ENCODE results near the gene CHML.
"Not testable (repeated sequence)": the region's sequence is repeated elsewhere in the genome, so short reads cannot be mapped to it uniquely, and the experiment has no call there.

The CHML gene

DNA sequence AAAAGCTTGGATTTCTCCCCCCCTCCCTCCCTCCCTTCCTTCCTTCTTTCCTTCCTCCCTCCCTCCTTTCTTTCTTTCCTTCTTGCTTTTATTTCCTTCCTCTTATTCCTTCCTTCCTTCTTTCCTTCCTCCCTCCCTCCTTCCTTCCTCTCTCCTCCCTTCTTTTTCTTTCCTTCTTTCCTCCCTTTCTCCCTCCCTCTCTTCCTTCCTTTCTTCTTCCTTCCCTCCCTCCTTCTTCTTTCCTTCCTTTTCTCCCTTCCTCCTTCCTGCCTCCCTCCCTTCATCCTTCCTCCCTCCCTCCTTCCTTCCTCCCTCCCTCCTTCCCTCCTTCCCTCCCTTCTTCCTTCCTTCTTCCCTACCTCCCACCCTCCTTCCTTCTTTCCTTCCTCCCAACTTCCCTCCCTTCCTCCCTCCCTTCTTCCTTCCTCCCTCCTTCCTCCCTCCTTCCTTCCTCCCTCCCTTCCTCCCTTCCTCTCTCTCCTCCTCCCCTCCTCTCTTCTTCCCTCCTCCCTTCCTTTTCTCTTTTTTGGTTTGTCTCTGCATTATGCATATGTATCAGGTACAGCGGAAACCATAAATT, 34.7 kb upstream of the CHML start:
- no peaks in the 10 kb centered on the region for H3K36me3 ChIP-seq (ENCODE audit: control insufficient read depth in 5 of 5, insufficient read depth in 5 of 5, low read length in 5 of 5)
- H3K4me1 ChIP-seq (ENCODE audit: control insufficient read depth in 5 of 5, insufficient read depth in 5 of 5, low read length in 5 of 5) = no peaks in the 10 kb centered on the region
- H3K4me3 ChIP-seq (ENCODE audit: low read depth in 1 of 5, low read length in 5 of 5) = no peak overlapping the region
- H3K9ac ChIP-seq (ENCODE audit: low read length in 5 of 5) = no peak overlapping the region
- H3K9me3 ChIP-seq (ENCODE audit: control insufficient read depth in 5 of 5, low read length in 5 of 5) = no peaks in the 10 kb centered on the region
- no peak overlapping the region for H3K27ac ChIP-seq (ENCODE audit: low read depth, low read length)
- no peaks in the 10 kb centered on the region for H3K27me3 ChIP-seq (ENCODE audit: control insufficient read depth in 5 of 5, insufficient read depth in 4 of 5, low read length in 5 of 5)

DNA sequence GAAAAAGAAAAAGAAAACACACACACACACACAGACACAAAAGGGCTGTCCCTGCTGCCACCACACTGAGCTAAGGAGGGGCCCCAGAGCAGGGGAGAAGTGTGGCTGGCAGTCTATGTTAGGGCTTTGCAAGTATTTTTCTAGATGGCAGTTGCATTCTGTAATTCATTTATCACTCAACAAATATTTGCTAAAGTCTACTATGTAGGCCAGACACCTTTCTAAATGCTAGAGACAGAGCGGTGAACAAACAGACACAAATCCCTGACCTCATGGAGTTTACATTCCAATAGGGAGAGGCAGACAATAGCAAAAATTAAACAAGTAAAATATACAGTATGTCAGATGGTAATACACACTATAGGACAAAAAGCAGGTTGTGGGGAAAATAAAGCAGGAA, 32.1 kb upstream of the CHML start:
- Histone ChIP-seq H3K36me3 (ENCODE audit: control insufficient read depth in 5 of 5, insufficient read depth in 5 of 5, low read length in 5 of 5) (no peaks in the 10 kb centered on the region), H3K27ac (ENCODE audit: low read depth, low read length) (no peak overlapping the region), H3K4me3 (ENCODE audit: low read depth in 1 of 5, low read length in 5 of 5) (no peak overlapping the region), H3K9ac (ENCODE audit: low read length in 5 of 5) (no peak overlapping the region), H3K9me3 (ENCODE audit: control insufficient read depth in 5 of 5, low read length in 5 of 5) (no peaks in the 10 kb centered on the region), H3K4me1 (ENCODE audit: control insufficient read depth in 5 of 5, insufficient read depth in 5 of 5, low read length in 5 of 5) (no peaks in the 10 kb centered on the region), H3K27me3 (ENCODE audit: control insufficient read depth in 5 of 5, insufficient read depth in 4 of 5, low read length in 5 of 5) (no peaks in the 10 kb centered on the region)

DNA sequence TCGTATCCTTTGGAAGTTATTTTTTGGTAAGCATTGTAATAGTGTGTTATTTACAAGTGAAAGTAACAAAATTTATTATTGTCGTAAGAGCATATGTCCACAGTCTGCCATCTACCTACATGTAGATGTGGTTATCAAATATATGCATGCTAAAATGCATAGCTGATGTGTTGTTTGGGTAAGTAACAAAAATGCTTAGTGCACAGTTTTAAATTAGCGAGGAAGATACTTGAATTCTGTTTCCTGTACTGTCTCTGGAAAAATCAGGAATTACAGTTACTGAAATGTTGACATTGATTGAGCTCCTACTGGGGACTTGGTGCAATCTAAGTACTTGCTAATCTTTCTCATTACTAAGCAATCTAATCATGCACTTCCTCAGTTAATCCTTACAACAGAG, 26.2 kb upstream of the CHML start:
- Histone ChIP-seq H3K9me3 (ENCODE audit: control insufficient read depth in 5 of 5, low read length in 5 of 5) (no peaks in the 10 kb centered on the region), H3K27ac (ENCODE audit: low read depth, low read length) (no peak overlapping the region), H3K4me1 (ENCODE audit: control insufficient read depth in 5 of 5, insufficient read depth in 5 of 5, low read length in 5 of 5) (no peaks in the 10 kb centered on the region), H3K9ac (ENCODE audit: low read length in 5 of 5) (no peak overlapping the region), H3K4me3 (ENCODE audit: low read depth in 1 of 5, low read length in 5 of 5) (no peak overlapping the region), H3K27me3 (ENCODE audit: control insufficient read depth in 5 of 5, insufficient read depth in 4 of 5, low read length in 5 of 5) (no peaks in the 10 kb centered on the region), H3K36me3 (ENCODE audit: control insufficient read depth in 5 of 5, insufficient read depth in 5 of 5, low read length in 5 of 5) (no peaks in the 10 kb centered on the region)

DNA sequence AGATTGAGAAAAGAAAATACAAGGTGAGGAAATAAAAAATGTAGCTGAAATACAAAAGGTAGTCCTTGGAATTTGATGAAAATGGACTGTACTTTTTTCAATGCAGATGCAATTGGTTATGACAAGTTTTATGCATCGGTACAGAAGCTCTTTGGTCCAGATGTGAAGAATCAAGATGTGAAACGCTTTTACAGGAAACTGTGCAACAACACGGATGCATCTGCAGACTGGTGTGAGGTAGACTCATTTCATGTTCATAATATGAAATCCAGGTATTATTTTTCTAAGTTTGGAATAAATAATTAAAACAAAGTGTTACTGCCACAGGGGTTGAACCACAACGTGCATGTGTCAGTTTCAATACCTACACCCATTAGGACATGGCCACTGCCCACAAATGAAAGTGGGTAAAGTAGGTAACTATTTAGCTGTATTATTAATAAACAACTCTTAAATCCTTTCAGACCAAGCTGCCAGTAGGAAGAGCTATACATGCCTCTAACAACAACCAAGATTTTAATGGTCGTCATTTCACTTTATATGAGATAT, 20.3 kb upstream of the CHML start:
- no peaks in the 10 kb centered on the region for H3K4me1 ChIP-seq (ENCODE audit: control insufficient read depth in 5 of 5, insufficient read depth in 5 of 5, low read length in 5 of 5)
- no peak overlapping the region for H3K4me3 ChIP-seq (ENCODE audit: low read depth in 1 of 5, low read length in 5 of 5)
- H3K27me3 ChIP-seq (ENCODE audit: control insufficient read depth in 5 of 5, insufficient read depth in 4 of 5, low read length in 5 of 5) = peaks cover 0 to 3% (median 0%) of the 10 kb centered on the region in 5 donors
- H3K9me3 ChIP-seq (ENCODE audit: control insufficient read depth in 5 of 5, low read length in 5 of 5) = no peaks in the 10 kb centered on the region
- H3K9ac ChIP-seq (ENCODE audit: low read length in 5 of 5) = no peak overlapping the region
- no peak overlapping the region for H3K27ac ChIP-seq (ENCODE audit: low read depth, low read length)
- H3K36me3 ChIP-seq (ENCODE audit: control insufficient read depth in 5 of 5, insufficient read depth in 5 of 5, low read length in 5 of 5) = no peaks in the 10 kb centered on the region

DNA sequence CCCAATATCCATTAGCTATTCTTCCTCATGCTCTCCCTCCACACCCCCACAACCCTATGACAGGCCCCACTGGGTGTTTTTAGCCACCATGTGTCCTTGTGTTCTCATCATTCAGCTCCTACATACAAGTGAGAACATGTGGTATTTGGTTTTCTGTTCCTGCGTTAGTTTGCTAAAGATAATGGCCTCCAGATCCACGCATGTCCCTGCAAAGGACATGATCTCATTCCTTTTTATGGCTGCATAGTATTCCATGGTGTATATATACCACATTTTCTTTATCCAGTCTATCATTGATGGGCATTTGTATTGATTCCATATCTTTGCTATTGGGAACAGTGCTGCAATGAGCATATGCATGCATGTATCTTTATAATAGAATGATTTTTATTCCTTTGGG, 18.8 kb upstream of the CHML start:
- H3K27me3 ChIP-seq (ENCODE audit: control insufficient read depth in 5 of 5, insufficient read depth in 4 of 5, low read length in 5 of 5); H3K9ac ChIP-seq (ENCODE audit: low read length in 5 of 5); H3K4me3 ChIP-seq (ENCODE audit: low read depth in 1 of 5, low read length in 5 of 5); H3K27ac ChIP-seq (ENCODE audit: low read depth, low read length); H3K9me3 ChIP-seq (ENCODE audit: control insufficient read depth in 5 of 5, low read length in 5 of 5); H3K36me3 ChIP-seq (ENCODE audit: control insufficient read depth in 5 of 5, insufficient read depth in 5 of 5, low read length in 5 of 5); H3K4me1 ChIP-seq (ENCODE audit: control insufficient read depth in 5 of 5, insufficient read depth in 5 of 5, low read length in 5 of 5): not testable (repeated sequence)

DNA sequence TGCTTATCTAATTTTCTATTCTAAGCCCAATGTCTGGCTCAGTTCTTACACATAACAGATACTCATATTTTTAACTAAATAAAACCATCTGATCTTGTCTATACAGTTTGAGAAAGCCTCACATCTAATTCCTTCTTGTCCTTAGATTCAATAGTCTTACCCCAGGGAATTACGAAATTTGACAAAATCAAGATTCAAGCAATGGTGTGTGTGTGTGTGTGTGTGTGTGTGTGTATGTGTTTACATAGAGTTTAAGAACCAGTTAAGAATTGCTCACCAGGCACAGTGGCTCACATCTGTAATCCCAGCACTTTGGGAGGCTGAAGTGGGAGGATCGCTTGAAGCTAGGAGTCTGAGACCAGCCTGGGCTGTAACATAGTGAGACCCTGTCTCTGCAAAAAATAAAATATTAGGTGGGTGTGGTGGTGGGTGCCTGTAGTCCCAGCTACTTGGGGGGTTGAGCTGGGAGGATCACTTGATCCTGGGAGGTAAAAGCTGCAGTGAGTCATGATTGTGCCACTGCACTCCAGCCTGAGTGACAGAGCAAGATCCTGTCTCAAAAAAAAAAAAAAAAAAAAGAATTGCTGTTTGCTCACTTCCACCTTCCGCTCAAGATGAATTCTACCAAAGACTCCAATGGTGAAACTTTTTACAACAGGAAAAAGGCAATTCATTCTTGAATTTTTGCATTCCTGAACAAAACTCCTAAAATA, 18.1 kb upstream of the CHML start:
- peaks cover 0 to 3% (median 0%) of the 10 kb centered on the region in 5 donors for H3K27me3 ChIP-seq (ENCODE audit: control insufficient read depth in 5 of 5, insufficient read depth in 4 of 5, low read length in 5 of 5)
- H3K9me3 ChIP-seq (ENCODE audit: control insufficient read depth in 5 of 5, low read length in 5 of 5) = no peaks in the 10 kb centered on the region
- no peaks in the 10 kb centered on the region for H3K4me1 ChIP-seq (ENCODE audit: control insufficient read depth in 5 of 5, insufficient read depth in 5 of 5, low read length in 5 of 5)
- no peak overlapping the region for H3K9ac ChIP-seq (ENCODE audit: low read length in 5 of 5)
- no peaks in the 10 kb centered on the region for H3K36me3 ChIP-seq (ENCODE audit: control insufficient read depth in 5 of 5, insufficient read depth in 5 of 5, low read length in 5 of 5)
- H3K4me3 ChIP-seq (ENCODE audit: low read depth in 1 of 5, low read length in 5 of 5) = no peak overlapping the region
- H3K27ac ChIP-seq (ENCODE audit: low read depth, low read length) = no peak overlapping the region

DNA sequence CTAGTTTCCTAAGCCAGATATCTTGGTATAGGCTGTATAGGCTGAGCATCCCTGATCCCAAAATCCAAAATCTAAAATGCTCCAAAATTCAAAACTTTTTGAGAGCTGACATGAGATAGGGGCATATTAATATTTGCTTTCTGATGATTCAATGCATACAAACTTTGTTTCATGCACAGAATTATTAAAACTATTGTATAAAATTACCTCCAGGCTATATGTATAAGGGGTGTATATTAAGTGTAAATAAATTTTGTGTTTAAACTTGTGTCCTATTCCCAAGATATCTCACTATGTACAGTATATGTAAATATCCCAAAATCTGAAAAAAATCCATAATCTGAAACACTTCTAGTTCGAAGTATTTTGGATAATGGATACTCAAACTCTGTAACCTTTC, 14.5 kb upstream of the CHML start:
- H3K9me3 ChIP-seq (ENCODE audit: control insufficient read depth in 5 of 5, low read length in 5 of 5) = no peaks in the 10 kb centered on the region
- H3K9ac ChIP-seq (ENCODE audit: low read length in 5 of 5) = no peak overlapping the region
- no peaks in the 10 kb centered on the region for H3K36me3 ChIP-seq (ENCODE audit: control insufficient read depth in 5 of 5, insufficient read depth in 5 of 5, low read length in 5 of 5)
- no peaks in the 10 kb centered on the region for H3K4me1 ChIP-seq (ENCODE audit: control insufficient read depth in 5 of 5, insufficient read depth in 5 of 5, low read length in 5 of 5)
- peaks cover 0 to 3% (median 3%) of the 10 kb centered on the region in 5 donors for H3K27me3 ChIP-seq (ENCODE audit: control insufficient read depth in 5 of 5, insufficient read depth in 4 of 5, low read length in 5 of 5)
- no peak overlapping the region for H3K27ac ChIP-seq (ENCODE audit: low read depth, low read length)
- no peak overlapping the region for H3K4me3 ChIP-seq (ENCODE audit: low read depth in 1 of 5, low read length in 5 of 5)

DNA sequence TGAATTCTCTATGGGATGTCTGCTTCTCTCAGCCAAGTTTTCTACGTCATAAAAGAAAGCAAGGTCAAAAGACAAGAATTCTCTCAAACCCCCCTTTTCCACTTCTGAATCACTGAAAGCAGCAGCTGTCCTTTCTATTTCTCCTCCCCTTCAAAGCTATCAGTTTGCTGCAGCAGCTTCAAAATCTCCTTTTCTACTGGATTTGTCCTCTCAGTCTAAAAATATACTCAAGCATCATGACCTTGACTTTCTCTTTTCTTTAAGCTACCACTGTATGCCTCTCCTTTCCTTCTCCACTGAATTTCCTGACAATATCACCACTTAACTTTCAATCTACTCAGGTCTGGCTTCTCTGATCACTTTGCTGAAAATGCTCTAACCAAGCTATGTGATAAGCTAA, 13.8 kb upstream of the CHML start:
- Histone ChIP-seq H3K36me3 (ENCODE audit: control insufficient read depth in 5 of 5, insufficient read depth in 5 of 5, low read length in 5 of 5) (no peaks in the 10 kb centered on the region), H3K27me3 (ENCODE audit: control insufficient read depth in 5 of 5, insufficient read depth in 4 of 5, low read length in 5 of 5) (peaks cover 0 to 3% (median 3%) of the 10 kb centered on the region in 5 donors), H3K9ac (ENCODE audit: low read length in 5 of 5) (no peak overlapping the region), H3K9me3 (ENCODE audit: control insufficient read depth in 5 of 5, low read length in 5 of 5) (no peaks in the 10 kb centered on the region), H3K4me1 (ENCODE audit: control insufficient read depth in 5 of 5, insufficient read depth in 5 of 5, low read length in 5 of 5) (no peaks in the 10 kb centered on the region), H3K4me3 (ENCODE audit: low read depth in 1 of 5, low read length in 5 of 5) (no peak overlapping the region), H3K27ac (ENCODE audit: low read depth, low read length) (no peak overlapping the region)

DNA sequence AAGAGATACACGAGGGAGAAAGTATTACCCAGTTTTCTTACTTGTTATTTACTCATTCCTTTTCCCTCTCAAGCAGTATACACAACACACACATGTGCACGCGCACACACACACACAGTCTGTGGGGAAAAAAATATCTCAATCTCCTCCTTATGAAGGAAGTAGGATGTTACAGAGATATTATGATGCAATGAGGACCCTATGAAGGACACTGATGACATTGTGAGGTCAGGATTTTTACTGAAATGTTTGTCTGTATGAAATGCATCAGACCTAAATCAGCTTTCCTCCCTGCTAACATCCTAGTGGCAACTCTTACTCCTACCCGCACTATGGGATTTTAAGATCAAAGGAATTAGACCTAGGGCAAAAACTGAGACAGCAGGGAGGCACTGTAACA, 11.8 kb upstream of the CHML start, which contains the start of gene WDR64:
TSS of gene WDR64 (plus strand) at position 270 of the 400 bp plus-strand sequence. CDS start 204 bp downstream, outside the sequence.
- no peaks in the 10 kb centered on the region for H3K4me1 ChIP-seq (ENCODE audit: control insufficient read depth in 5 of 5, insufficient read depth in 5 of 5, low read length in 5 of 5)
- H3K36me3 ChIP-seq (ENCODE audit: control insufficient read depth in 5 of 5, insufficient read depth in 5 of 5, low read length in 5 of 5) = no peaks in the 10 kb centered on the region
- H3K9me3 ChIP-seq (ENCODE audit: control insufficient read depth in 5 of 5, low read length in 5 of 5) = no peaks in the 10 kb centered on the region
- H3K9ac ChIP-seq (ENCODE audit: low read length in 5 of 5) = no peak within 1 kb of the TSS
- no peak within 1 kb of the TSS for H3K4me3 ChIP-seq (ENCODE audit: low read depth in 1 of 5, low read length in 5 of 5)
- no peak within 1 kb of the TSS for H3K27ac ChIP-seq (ENCODE audit: low read depth, low read length)
- H3K27me3 ChIP-seq (ENCODE audit: control insufficient read depth in 5 of 5, insufficient read depth in 4 of 5, low read length in 5 of 5) = peaks cover 0 to 3% (median 0%) of the 10 kb centered on the region in 5 donors

DNA sequence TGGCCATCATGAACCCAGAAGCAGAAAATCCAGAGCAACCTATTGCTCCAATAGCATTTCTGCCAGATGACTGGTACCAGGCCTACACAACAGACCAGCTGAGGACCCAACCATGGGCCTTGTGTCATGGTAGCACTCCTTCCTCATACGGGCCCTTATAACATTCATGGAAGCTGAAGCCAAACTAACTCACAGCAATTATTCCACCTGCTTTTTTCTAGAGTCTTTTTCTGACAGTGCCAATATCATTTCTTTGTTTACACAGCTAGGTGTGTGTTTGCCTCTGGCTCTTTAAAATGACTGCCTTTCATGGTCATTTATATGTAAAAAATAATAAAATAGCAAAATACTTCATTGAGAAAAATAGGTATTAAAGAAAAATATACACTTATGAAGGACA, 8.0 kb upstream of the CHML start:
- no peak overlapping the region for H3K4me3 ChIP-seq (ENCODE audit: low read depth in 1 of 5, low read length in 5 of 5)
- no peak overlapping the region for H3K27ac ChIP-seq (ENCODE audit: low read depth, low read length)
- H3K4me1 ChIP-seq (ENCODE audit: control insufficient read depth in 5 of 5, insufficient read depth in 5 of 5, low read length in 5 of 5) = no peaks in the 10 kb centered on the region
- H3K36me3 ChIP-seq (ENCODE audit: control insufficient read depth in 5 of 5, insufficient read depth in 5 of 5, low read length in 5 of 5) = no peaks in the 10 kb centered on the region
- no peaks in the 10 kb centered on the region for H3K9me3 ChIP-seq (ENCODE audit: control insufficient read depth in 5 of 5, low read length in 5 of 5)
- H3K9ac ChIP-seq (ENCODE audit: low read length in 5 of 5) = no peak overlapping the region
- H3K27me3 ChIP-seq (ENCODE audit: control insufficient read depth in 5 of 5, insufficient read depth in 4 of 5, low read length in 5 of 5) = peaks cover 0 to 3% (median 0%) of the 10 kb centered on the region in 5 donors
